ENCODE data around the gene SUGCT. TPM values are rescaled to one million over a fixed set of nuclear protein-coding genes. Genes with fewer than 3 reads are reported as not detected.
"Not testable (repeated sequence)": the region's sequence is repeated elsewhere in the genome, so short reads cannot be mapped to it uniquely, and the experiment has no call there.

SUGCT gene
- polyA plus RNA-seq, 6 donors from 2014 or later: 4.1 to 11.4 (median 9.0) TPM

GRCh38 chr7:40401406-40401805 lies 266.6 kb downstream of the SUGCT start:
- no peak overlapping the region for H3K4me3 Mint-ChIP-seq

GRCh38 chr7:40402661-40403060 lies 267.9 kb downstream of the SUGCT start:
- peaks cover 0 to 2% (median 0%) of the 10 kb centered on the region in 7 donors for H3K9me3 Mint-ChIP-seq
- ATAC-seq (ENCODE audit: low read depth in 2 of 2) (no peak), DNase-seq (no peak)
- H3K4me1 Mint-ChIP-seq: no peaks in the 10 kb centered on the region
- H3K27ac Mint-ChIP-seq: no peak overlapping the region
- H3K36me3 Mint-ChIP-seq: no peaks in the 10 kb centered on the region
- H3K27me3 Mint-ChIP-seq: no peaks in the 10 kb centered on the region
- no peak overlapping the region for H3K4me3 Mint-ChIP-seq

More at GRCh38 chr7:40401406-40401805, 266.6 kb downstream of the SUGCT start:
- H3K27ac Mint-ChIP-seq: no peak overlapping the region
- no peak for DNase-seq
- H3K36me3 Mint-ChIP-seq: no peaks in the 10 kb centered on the region
- no peaks in the 10 kb centered on the region for H3K27me3 Mint-ChIP-seq
- ATAC-seq (ENCODE audit: low read depth in 2 of 2): no peak
- H3K4me1 Mint-ChIP-seq: no peaks in the 10 kb centered on the region
- H3K9me3 Mint-ChIP-seq: peaks cover 0 to 2% (median 0%) of the 10 kb centered on the region in 7 donors

- Mint-ChIP-seq H3K27ac (peak overlapping the region in 1 of 6 donors; percentile 8), H3K4me1 (no peaks in the 10 kb centered on the region), H3K4me3 (no peak overlapping the region), H3K36me3 (no peaks in the 10 kb centered on the region), H3K9me3 (peaks cover 0 to 2% (median 0%) of the 10 kb centered on the region in 7 donors), H3K27me3 (no peaks in the 10 kb centered on the region)
- ATAC-seq (ENCODE audit: low read depth in 2 of 2) (no peak), DNase-seq (no peak)
Measured at GRCh38 chr7:40403703-40404476, 269.1 kb downstream of the SUGCT start.

GRCh38 chr7:40405991-40406390 lies 271.2 kb downstream of the SUGCT start:
- H3K36me3 Mint-ChIP-seq: no peaks in the 10 kb centered on the region
- no peak overlapping the region for H3K27ac Mint-ChIP-seq
- DNase-seq: no peak
- peaks cover 0 to 2% (median 0%) of the 10 kb centered on the region in 7 donors for H3K9me3 Mint-ChIP-seq
- no peaks in the 10 kb centered on the region for H3K27me3 Mint-ChIP-seq
- H3K4me1 Mint-ChIP-seq: no peaks in the 10 kb centered on the region
- no peak for ATAC-seq (ENCODE audit: low read depth in 2 of 2)
- H3K4me3 Mint-ChIP-seq: no peak overlapping the region

GRCh38 chr7:40412323-40412722 lies 277.5 kb downstream of the SUGCT start:
- no peaks in the 10 kb centered on the region for H3K4me1 Mint-ChIP-seq
- peaks cover 0 to 4% (median 0%) of the 10 kb centered on the region in 3 donors for H3K27me3 Mint-ChIP-seq
- peaks cover 0 to 2% (median 0%) of the 10 kb centered on the region in 7 donors for H3K9me3 Mint-ChIP-seq
- DNase-seq: no peak
- ATAC-seq (ENCODE audit: low read depth in 2 of 2): no peak
- no peaks in the 10 kb centered on the region for H3K36me3 Mint-ChIP-seq
- H3K27ac Mint-ChIP-seq: no peak overlapping the region
- H3K4me3 Mint-ChIP-seq: no peak overlapping the region

- not testable (repeated sequence) for H3K27me3 Mint-ChIP-seq; H3K27ac Mint-ChIP-seq; ATAC-seq (ENCODE audit: low read depth in 2 of 2); H3K4me3 Mint-ChIP-seq; H3K36me3 Mint-ChIP-seq; H3K4me1 Mint-ChIP-seq; H3K9me3 Mint-ChIP-seq; DNase-seq
Measured at GRCh38 chr7:40414704-40415103, 279.9 kb downstream of the SUGCT start.

- Mint-ChIP-seq H3K27ac (peak overlapping the region in 1 of 6 donors; percentile 61), H3K4me1 (no peaks in the 10 kb centered on the region), H3K4me3 (no peak overlapping the region), H3K9me3 (peaks cover 0 to 2% (median 0%) of the 10 kb centered on the region in 7 donors), H3K27me3 (no peaks in the 10 kb centered on the region), H3K36me3 (no peaks in the 10 kb centered on the region)
- no peak for DNase-seq
- no peak for ATAC-seq (ENCODE audit: low read depth in 2 of 2)
Measured at GRCh38 chr7:40418448-40418847, 283.6 kb downstream of the SUGCT start.

- no peaks in the 10 kb centered on the region for H3K27me3 Mint-ChIP-seq
- DNase-seq (no peak), ATAC-seq (ENCODE audit: low read depth in 2 of 2) (no peak)
- H3K4me1 Mint-ChIP-seq: no peaks in the 10 kb centered on the region
- H3K4me3 Mint-ChIP-seq: no peak overlapping the region
- H3K27ac Mint-ChIP-seq: no peak overlapping the region
- H3K9me3 Mint-ChIP-seq: peaks cover 0 to 2% (median 0%) of the 10 kb centered on the region in 7 donors
- no peaks in the 10 kb centered on the region for H3K36me3 Mint-ChIP-seq
Measured at GRCh38 chr7:40418983-40419382, 284.2 kb downstream of the SUGCT start.

GRCh38 chr7:40419806-40420205 lies 285.0 kb downstream of the SUGCT start:
- Mint-ChIP-seq H3K27ac (no peak overlapping the region), H3K4me1 (no peaks in the 10 kb centered on the region), H3K4me3 (no peak overlapping the region), H3K36me3 (no peaks in the 10 kb centered on the region), H3K9me3 (peaks cover 0 to 2% (median 0%) of the 10 kb centered on the region in 7 donors), H3K27me3 (no peaks in the 10 kb centered on the region)
- no peak for DNase-seq
- no peak for ATAC-seq (ENCODE audit: low read depth in 2 of 2)

- DNase-seq: no peak
- Mint-ChIP-seq H3K27ac (no peak overlapping the region), H3K36me3 (no peaks in the 10 kb centered on the region), H3K9me3 (peaks cover 0 to 2% (median 0%) of the 10 kb centered on the region in 7 donors), H3K27me3 (no peaks in the 10 kb centered on the region), H3K4me3 (no peak overlapping the region), H3K4me1 (no peaks in the 10 kb centered on the region)
- ATAC-seq (ENCODE audit: low read depth in 2 of 2): no peak
Measured at GRCh38 chr7:40421433-40421832, 286.6 kb downstream of the SUGCT start.

- H3K4me3 Mint-ChIP-seq: no peak overlapping the region
- no peak overlapping the region for H3K27ac Mint-ChIP-seq
- H3K27me3 Mint-ChIP-seq: no peaks in the 10 kb centered on the region
- no peaks in the 10 kb centered on the region for H3K4me1 Mint-ChIP-seq
- no peak for DNase-seq
- peaks cover 0 to 4% (median 0%) of the 10 kb centered on the region in 7 donors for H3K9me3 Mint-ChIP-seq
- no peaks in the 10 kb centered on the region for H3K36me3 Mint-ChIP-seq
- no peak for ATAC-seq (ENCODE audit: low read depth in 2 of 2)
Measured at GRCh38 chr7:40425696-40426095, 290.9 kb downstream of the SUGCT start.

- DNase-seq (no peak), ATAC-seq (ENCODE audit: low read depth in 2 of 2) (no peak)
- H3K36me3 Mint-ChIP-seq: peaks cover 0 to 8% of the 10 kb centered on the region in 2 donors
- H3K27ac Mint-ChIP-seq: no peak overlapping the region
- no peaks in the 10 kb centered on the region for H3K27me3 Mint-ChIP-seq
- no peak overlapping the region for H3K4me3 Mint-ChIP-seq
- H3K9me3 Mint-ChIP-seq: peaks cover 3 to 18% (median 14%) of the 10 kb centered on the region in 7 donors
- H3K4me1 Mint-ChIP-seq: no peaks in the 10 kb centered on the region
Measured at GRCh38 chr7:40428421-40428820, 293.6 kb downstream of the SUGCT start.

- H3K4me3 Mint-ChIP-seq: no peak overlapping the region
- H3K9me3 Mint-ChIP-seq: peaks cover 3 to 19% (median 16%) of the 10 kb centered on the region in 7 donors
- ATAC-seq (ENCODE audit: low read depth in 2 of 2) (no peak), DNase-seq (no peak)
- H3K27ac Mint-ChIP-seq: no peak overlapping the region
- no peaks in the 10 kb centered on the region for H3K27me3 Mint-ChIP-seq
- H3K4me1 Mint-ChIP-seq: no peaks in the 10 kb centered on the region
- H3K36me3 Mint-ChIP-seq: peaks cover 0 to 8% of the 10 kb centered on the region in 2 donors
Measured at GRCh38 chr7:40429826-40430225, 295.0 kb downstream of the SUGCT start.

GRCh38 chr7:40432046-40432445 lies 297.2 kb downstream of the SUGCT start:
- ATAC-seq (ENCODE audit: low read depth in 2 of 2) (no peak), DNase-seq (no peak)
- H3K9me3 Mint-ChIP-seq: peaks cover 3 to 19% (median 16%) of the 10 kb centered on the region in 7 donors
- no peak overlapping the region for H3K27ac Mint-ChIP-seq
- no peak overlapping the region for H3K4me3 Mint-ChIP-seq
- H3K4me1 Mint-ChIP-seq: no peaks in the 10 kb centered on the region
- H3K27me3 Mint-ChIP-seq: no peaks in the 10 kb centered on the region
- peaks cover 0 to 8% of the 10 kb centered on the region in 2 donors for H3K36me3 Mint-ChIP-seq
